Measurements from ENCODE around the gene AIG1.
A peak's percentile ranks its signal among the peaks of the same experiment; 100 is the strongest.

AIG1 gene

GRCh38 chr6:143204045-143204444 is 143.4 kb downstream of the AIG1 start:
- DNase-seq: no peak

- DNase-seq: peak; percentile 62
These were observed 144.4 kb downstream of the AIG1 start for GRCh38 chr6:143205131-143205535.

DNA sequence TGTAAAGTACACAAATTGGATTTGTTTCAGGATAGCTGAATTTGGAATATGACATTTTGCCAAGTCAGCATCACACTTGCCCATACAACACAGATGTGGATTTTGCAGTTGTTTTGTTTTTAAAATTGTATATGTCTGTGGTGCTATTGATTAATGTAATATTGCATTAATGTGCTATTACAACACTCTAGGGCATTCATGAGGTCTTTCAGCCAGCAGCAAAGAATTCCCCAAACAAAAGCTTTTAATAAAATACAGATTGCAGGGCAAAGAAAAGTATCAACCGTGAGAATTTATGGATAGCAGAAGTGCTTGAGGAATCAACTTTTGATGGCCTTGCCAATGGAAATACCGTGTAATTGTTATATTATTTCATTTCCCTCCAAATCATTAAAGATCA is 144.9 kb downstream of the AIG1 start:
- no peak for DNase-seq

GRCh38 chr6:143205991-143206390 is 145.3 kb downstream of the AIG1 start:
- no peak for DNase-seq

DNA sequence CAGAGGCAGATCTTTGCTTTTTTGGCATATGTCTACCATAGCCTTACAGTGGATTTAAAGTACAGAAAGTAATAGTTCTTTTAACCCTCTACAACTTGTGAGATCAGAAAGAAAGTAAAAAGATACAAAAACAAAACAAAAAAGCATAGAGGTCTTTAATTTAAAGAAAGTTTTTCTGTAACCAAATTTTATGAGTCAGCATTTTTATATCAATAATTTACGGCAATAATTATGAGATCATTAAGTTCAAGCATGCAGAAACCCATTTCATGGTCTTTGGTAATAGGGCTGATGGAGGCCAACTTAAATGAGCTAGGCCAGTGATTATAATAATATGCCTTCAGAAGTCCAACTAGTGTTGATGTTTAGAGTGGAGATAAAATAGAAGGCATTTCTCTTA is 145.9 kb downstream of the AIG1 start:
- DNase-seq: no peak

DNA sequence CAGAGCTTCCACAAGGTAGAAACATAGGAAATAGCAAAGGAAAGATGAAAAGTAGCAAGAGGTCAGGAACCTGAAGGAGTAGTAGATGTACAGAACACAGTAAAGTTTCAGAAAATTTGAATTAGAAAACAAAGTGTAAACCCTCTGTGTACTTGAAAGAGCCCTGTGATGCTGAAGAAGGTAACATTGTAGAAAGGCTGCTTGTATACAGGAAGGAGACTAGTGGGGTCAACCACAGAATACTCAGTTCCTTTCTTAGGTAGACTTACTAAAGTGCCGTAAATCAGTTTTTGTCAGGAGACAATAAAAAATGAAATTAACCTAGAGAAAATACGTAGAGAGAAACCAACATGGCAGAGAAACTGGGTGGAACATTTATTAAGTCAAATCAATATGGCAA is 149.7 kb downstream of the AIG1 start:
- no peak for DNase-seq

DNA sequence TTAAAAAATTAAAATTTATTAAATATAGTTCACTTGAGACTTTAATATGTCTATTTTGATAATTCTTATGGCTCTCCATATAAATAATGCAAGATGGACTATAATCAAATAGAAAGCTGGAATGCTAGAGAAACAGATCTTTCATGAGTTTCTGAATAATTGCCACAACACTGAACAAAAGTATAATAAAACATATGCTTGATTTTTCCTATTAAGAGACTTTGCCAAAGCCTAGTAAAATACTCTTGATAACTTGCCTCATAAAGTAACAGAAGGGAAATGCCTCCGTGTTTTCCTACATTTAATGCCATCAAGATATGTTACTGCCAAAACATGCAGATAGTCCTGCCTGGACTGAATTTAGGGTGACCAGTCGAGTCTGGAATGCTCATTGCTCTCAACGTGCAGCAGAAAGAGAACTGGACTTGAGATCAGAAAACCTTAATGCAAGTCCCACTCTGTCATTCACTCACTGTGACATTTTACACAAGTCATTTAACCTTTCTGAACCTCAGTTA is 153.2 kb downstream of the AIG1 start:
- no peak for DNase-seq

GRCh38 chr6:143215363-143215762 is 154.7 kb downstream of the AIG1 start:
- DNase-seq: no peak

GRCh38 chr6:143215771-143216170 is 155.1 kb downstream of the AIG1 start:
- DNase-seq: no peak

DNA sequence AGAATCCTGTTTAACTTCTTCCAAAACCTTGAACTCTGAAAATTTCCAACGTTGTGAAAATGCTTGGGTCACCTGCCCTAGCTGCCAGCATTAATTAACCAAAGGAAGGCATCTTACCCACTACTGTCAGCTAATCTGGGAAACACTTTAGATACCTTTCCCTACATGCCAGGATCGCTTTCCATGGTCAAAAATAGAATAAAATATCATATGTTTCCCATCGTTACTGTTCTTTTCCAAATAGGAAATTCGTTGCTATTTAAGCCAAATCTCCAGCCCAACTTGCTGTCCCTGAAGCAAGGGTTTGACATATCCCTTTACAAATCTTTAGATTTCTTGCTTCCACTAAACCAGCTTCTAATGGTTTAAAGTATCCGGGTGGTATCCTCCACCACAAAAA is 157.5 kb downstream of the AIG1 start:
- no peak for DNase-seq

DNA sequence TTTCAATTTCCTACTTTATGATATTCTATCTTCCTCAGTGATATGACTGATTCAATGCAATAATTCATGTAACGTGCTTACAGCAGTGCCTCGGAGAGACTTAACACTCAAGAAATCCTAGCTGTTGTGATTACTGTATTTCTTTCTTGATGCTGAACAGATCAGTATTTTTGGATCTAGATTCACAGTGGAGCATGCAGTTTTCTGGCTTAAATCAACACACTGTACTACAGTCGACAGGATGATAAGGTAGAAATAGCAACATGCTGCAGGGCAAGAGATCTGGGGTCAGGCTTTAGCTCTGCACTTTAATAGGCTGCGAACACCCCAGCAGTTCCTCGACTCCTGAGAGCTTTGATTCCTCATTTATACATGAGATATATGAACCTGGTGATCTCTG is 161.0 kb downstream of the AIG1 start:
- no peak for DNase-seq

DNA sequence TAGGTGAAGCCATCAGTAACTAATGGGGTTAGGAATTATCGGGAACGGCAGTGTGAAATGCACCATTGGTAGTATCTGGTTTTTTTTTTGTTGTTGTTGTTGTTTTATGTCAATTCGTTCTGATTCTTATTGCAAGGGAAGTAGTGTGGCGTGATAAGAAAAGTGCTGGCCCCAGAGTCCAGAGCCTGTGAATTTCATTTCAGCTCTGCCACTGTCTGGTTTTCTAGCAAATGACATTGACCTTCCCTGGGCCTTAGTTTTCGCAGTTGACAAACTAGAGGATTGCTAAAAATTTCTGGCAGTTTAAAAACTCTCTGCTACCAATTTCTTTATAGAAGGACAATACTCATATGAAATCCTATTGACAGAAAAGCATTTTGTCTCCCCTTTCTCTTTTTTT is 161.6 kb downstream of the AIG1 start:
- DNase-seq: no peak

- no peak for DNase-seq
These were observed 162.1 kb downstream of the AIG1 start for GRCh38 chr6:143222801-143223231.

DNA sequence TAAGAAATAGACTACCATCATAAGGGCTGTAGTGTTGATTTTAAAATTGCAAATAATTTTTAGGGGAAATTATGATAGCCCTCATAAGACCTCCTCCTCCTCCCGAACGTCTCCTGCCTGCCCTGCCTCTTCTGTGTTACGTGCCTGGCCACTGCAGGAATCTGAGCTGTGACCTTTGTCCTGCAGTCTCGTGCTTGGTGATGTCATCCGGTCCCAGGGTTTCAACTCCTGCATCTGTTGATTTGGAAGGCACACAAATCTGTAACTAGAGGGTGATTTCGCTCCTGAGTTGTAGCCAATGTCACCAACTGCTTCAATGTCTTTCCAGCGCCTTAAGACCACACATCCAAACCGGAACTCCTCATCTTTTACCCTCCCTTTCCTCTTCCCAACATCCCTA is 163.2 kb downstream of the AIG1 start:
- DNase-seq: no peak

DNA sequence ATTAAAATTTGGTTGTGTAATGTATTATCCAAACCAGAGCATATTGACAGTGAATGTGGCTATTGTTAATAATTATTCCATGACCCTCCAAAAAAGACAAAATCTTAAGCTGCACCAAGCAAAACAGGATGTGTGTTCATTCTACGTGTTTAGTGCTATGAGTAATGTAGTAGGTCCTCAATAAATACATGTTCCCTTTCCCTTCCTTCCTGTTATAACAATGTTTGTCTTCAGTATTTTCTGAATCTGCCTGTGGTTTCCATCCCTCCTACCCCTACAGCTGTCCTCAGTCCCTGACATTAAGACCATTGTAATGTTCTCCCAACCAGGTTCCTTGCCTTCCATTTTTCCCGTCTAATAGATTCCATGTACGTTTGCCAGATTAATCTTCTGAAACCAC is 163.8 kb downstream of the AIG1 start:
- DNase-seq: no peak

DNA sequence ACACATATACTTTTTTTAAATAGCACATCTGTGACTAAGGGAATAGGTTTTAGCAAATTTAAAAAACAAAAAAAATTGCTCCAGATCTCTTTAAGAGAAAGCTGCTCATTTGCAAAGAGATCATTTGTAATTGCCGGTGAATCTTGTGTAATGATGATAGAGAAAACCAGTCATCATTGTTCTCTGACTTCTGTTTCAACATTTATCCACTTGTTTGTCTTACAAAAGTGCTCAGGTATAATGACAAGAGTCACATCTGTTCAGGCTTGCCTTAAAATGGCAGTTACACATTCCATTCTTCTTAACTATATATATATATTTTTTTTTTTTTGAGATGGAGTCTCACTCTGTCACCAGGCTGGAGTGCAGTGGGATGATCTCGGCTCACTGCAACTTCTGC is 165.2 kb downstream of the AIG1 start:
- no peak for DNase-seq

DNA sequence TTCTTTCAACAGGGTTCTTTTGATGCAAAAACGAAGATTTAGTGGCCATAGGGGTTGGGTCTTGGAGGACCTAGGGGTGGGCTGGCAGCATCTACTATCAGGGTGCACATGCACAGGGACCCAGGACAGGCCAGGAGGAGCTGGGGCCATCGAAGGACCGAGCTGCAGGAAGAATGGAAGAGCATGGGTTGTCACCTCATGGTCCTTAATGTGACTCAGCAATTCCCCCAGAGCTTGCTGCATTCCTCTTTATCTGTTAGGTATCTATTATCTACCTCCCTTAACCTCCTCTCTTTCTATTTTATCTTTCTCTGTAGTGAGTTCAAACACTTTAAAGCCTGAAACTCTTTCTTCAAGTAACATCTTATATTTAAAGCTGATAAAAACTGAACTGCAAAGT is 167.0 kb downstream of the AIG1 start:
- DNase-seq: no peak

GRCh38 chr6:143229400-143229799 is 168.7 kb downstream of the AIG1 start:
- no peak for DNase-seq

DNA sequence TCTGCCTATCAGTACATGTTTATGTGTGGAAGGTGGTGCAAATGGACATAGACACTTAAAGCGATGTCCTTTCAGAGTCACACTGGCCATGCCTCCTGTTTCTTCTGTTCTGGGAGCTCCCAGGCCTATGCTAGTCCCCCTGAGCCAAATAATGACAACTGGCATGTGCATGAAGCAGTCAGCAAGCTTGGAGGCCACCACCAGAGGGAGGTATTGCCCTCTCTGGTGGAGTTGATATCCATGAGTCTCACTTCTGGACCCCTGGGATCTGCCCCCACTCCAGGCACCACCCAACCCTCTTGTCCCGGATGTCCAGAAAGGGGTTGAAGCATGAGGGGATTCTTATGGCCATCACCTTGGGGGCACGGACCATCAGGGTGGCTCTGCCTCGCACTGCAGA is 172.2 kb downstream of the AIG1 start:
- peak; percentile 76 for DNase-seq

- no peak for DNase-seq
These were observed 173.0 kb downstream of the AIG1 start for GRCh38 chr6:143233554-143234285.

GRCh38 chr6:143234734-143235133 is 174.0 kb downstream of the AIG1 start:
- DNase-seq: no peak

- peak; percentile 10 for DNase-seq
These were observed 175.6 kb downstream of the AIG1 start for GRCh38 chr6:143236151-143236798.

GRCh38 chr6:143238306-143238705 is 177.6 kb downstream of the AIG1 start:
- no peak for DNase-seq

DNA sequence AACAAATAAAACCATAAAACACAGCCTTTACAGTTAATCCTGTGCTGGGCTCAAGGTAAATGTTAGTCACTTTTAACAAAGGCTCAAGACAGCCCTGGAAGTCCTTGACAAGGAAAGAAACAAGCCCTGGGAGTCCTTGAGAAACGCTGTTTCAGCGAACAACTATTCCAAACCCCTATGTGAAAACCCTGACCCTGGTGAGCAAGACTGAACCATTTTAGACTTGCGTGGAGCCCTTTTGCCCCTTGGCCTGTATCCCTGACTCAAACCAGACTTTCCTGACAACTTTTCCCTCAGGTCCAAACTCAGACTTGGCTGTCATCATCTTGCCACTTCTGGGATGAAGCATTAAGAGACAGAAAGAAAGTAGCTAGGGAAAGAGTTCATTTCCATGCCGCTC is 180.4 kb downstream of the AIG1 start:
- DNase-seq: no peak

DNA sequence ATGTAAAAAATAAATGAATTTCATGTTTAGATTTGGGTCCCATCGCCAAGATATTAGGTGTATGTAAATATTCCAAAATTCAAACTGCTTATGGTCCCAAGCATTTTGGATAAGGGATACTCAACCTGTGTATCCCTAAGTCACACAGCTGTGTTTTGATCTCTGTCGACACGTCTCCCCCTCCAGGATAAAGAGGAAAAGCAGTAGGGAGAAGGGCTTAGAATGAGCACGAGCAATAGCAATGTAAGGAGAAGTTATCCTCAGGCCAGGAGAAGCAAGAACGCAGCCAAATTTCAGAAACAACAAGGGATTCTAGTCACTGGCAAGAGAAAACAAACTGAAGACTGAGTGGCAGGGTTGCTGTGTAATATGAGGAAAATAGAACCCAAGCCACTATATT is 181.2 kb downstream of the AIG1 start:
- DNase-seq: no peak

Data from NCI-H82 (cell line).